ENCODE measurements around the gene MACROD2.

The MACROD2 gene

GRCh38 chr20:15498926-15499325 is 1503.6 kb downstream of the MACROD2 start (continued):
- TF ChIP-seq ZBTB44 (tag by site-specific recombination; IDR thresholded peaks at IDR 0.05) = no peak
- no peak for TF ChIP-seq ZNF777 (tag by site-specific recombination; IDR thresholded peaks at IDR 0.05; ENCODE audit: borderline replicate concordance)
- TF ChIP-seq MZF1 (tag by site-specific recombination; IDR thresholded peaks at IDR 0.05; ENCODE audit: borderline replicate concordance) = no peak
- no peak for TF ChIP-seq KLF17 (tag by site-specific recombination; IDR thresholded peaks at IDR 0.05)
- TF ChIP-seq ZNF362 (tag by site-specific recombination; IDR thresholded peaks at IDR 0.05) = no peak
- TF ChIP-seq ZNF747 (tag by site-specific recombination; IDR thresholded peaks at IDR 0.05) = no peak
- TF ChIP-seq ZBTB8A (tag by site-specific recombination; IDR thresholded peaks at IDR 0.05) = no peak

- Histone ChIP-seq H3K9me3 (ENCODE audit: control insufficient read depth, insufficient read depth, low read depth, low read length) (no peaks in the 10 kb centered on the region), H3K4me3 (ENCODE audit: low read depth, low read length) (no peak overlapping the region), H3K27ac (ENCODE audit: extremely low read depth, low read depth, low read length) (no peak overlapping the region), H3K36me3 (ENCODE audit: control insufficient read depth in 2 of 2, insufficient read depth in 1 of 2, low read length in 2 of 2) (no peaks in the 10 kb centered on the region), H3K4me1 (ENCODE audit: control insufficient read depth, insufficient read depth, low read length) (no peaks in the 10 kb centered on the region)
- ChIA-PET CTCF (no interaction called here), POLR2A (no interaction called here)
- TF ChIP-seq ZSCAN30 (tag by site-specific recombination; IDR thresholded peaks at IDR 0.05) = no peak
- no peak for TF ChIP-seq ZFP69B (tag by site-specific recombination; IDR thresholded peaks at IDR 0.05)
- TF ChIP-seq ZNF133 (tag by site-specific recombination; IDR thresholded peaks at IDR 0.05) = no peak
- TF ChIP-seq ZNF202 (tag by site-specific recombination; IDR thresholded peaks at IDR 0.05; ENCODE audit: borderline replicate concordance) = no peak
- no peak for TF ChIP-seq ZXDB (tag by site-specific recombination; IDR thresholded peaks at IDR 0.05)
- TF ChIP-seq FEZF1 (tag by site-specific recombination; IDR thresholded peaks at IDR 0.05) = no peak
- TF ChIP-seq ATF2 (tag by site-specific recombination; IDR thresholded peaks at IDR 0.05; ENCODE audit: low read depth) = no peak
- no peak for TF ChIP-seq EGR2 (tag by site-specific recombination; IDR thresholded peaks at IDR 0.05; ENCODE audit: low read depth)
- TF ChIP-seq HIC1 (tag by site-specific recombination; IDR thresholded peaks at IDR 0.05) = no peak
- TF ChIP-seq ZNF394 (tag by site-specific recombination; IDR thresholded peaks at IDR 0.05; ENCODE audit: borderline replicate concordance) = no peak
- TF ChIP-seq ZNF416 (tag by site-specific recombination; IDR thresholded peaks at IDR 0.05) = no peak
- no peak for TF ChIP-seq GLI2 (tag by site-specific recombination; IDR thresholded peaks at IDR 0.05; ENCODE audit: borderline replicate concordance, low read depth)
- no peak for TF ChIP-seq ZNF211 (tag by site-specific recombination; IDR thresholded peaks at IDR 0.05; ENCODE audit: low read depth)
Observed at GRCh38 chr20:15506311-15506710, 1511.0 kb downstream of the MACROD2 start.
